CD4-positive, alpha-beta T cell treated with Interferon alpha-2 for 1 hour (primary cell): ENCODE data around the gene GSG1L.

Source experiments
- DNase-seq, 2 donors: peaks; one replicate each; pipeline ENCODE4 v3.0.0-alpha.2; 2020 to 2022

The GSG1L gene

GRCh38 chr16:27806388-27806787 lies 257.1 kb downstream of the GSG1L start:
- DNase-seq: no peak

- no peak for DNase-seq
These were observed 257.6 kb downstream of the GSG1L start for GRCh38 chr16:27805828-27806351.

- DNase-seq: no peak
These were observed 259.6 kb downstream of the GSG1L start for GRCh38 chr16:27803775-27804549.

GRCh38 chr16:27802664-27803439 lies 260.7 kb downstream of the GSG1L start:
- no peak for DNase-seq

GRCh38 chr16:27801289-27801945 lies 262.1 kb downstream of the GSG1L start:
- no peak for DNase-seq

- DNase-seq: no peak
These were observed 262.7 kb downstream of the GSG1L start for GRCh38 chr16:27800817-27801216.

GRCh38 chr16:27799896-27800295 lies 263.6 kb downstream of the GSG1L start:
- no peak for DNase-seq

- no peak for DNase-seq
These were observed 265.3 kb downstream of the GSG1L start for GRCh38 chr16:27798241-27798640.

- DNase-seq: no peak
These were observed 267.4 kb downstream of the GSG1L start for GRCh38 chr16:27795992-27796614.

- no peak for DNase-seq
These were observed 270.3 kb downstream of the GSG1L start for GRCh38 chr16:27793249-27793622.

GRCh38 chr16:27792486-27793248 lies 270.8 kb downstream of the GSG1L start:
- no peak for DNase-seq

- no peak for DNase-seq
These were observed 272.2 kb downstream of the GSG1L start for GRCh38 chr16:27791404-27791719.

GRCh38 chr16:27790546-27791403 lies 272.7 kb downstream of the GSG1L start:
- DNase-seq: no peak

GRCh38 chr16:27789595-27790241 lies 273.8 kb downstream of the GSG1L start:
- no peak for DNase-seq

- no peak for DNase-seq
These were observed 274.4 kb downstream of the GSG1L start for GRCh38 chr16:27789150-27789549.

GRCh38 chr16:27787665-27788064 lies 275.8 kb downstream of the GSG1L start:
- DNase-seq: no peak

GRCh38 chr16:27786923-27787625 lies 276.4 kb downstream of the GSG1L start:
- no peak for DNase-seq

GRCh38 chr16:27786221-27786922 lies 277.1 kb downstream of the GSG1L start:
- DNase-seq: no peak

- DNase-seq: no peak
These were observed 278.2 kb downstream of the GSG1L start for GRCh38 chr16:27785307-27785678.
